GM19324 (cell line): ENCODE measurements around the gene TCF7.
A peak's percentile ranks its signal among the peaks of the same experiment; 100 is the strongest.

Experiments
- ATAC-seq: cut with Tn5 transposase; IDR thresholded peaks from one replicate; pipeline ENCODE4 v1.9.1; 2021; ENCODE audit warnings: mild to moderate bottlenecking, moderate library complexity; ENCODE audit not compliant: unreplicated experiment, low FRiP score

Gene TCF7

GRCh38 chr5:134128648-134128995, 14.1 kb downstream of the TCF7 start:
- ATAC-seq, result no peak

GRCh38 chr5:134129411-134130238, 15.1 kb downstream of the TCF7 start:
- ATAC-seq, result no peak

- ATAC-seq, result no peak
Measured at GRCh38 chr5:134130239-134130945, 15.9 kb downstream of the TCF7 start.

GRCh38 chr5:134131165-134131564, 16.7 kb downstream of the TCF7 start:
- ATAC-seq, result no peak

GRCh38 chr5:134131578-134132350, 17.3 kb downstream of the TCF7 start:
- no peak for ATAC-seq

- no peak for ATAC-seq
Measured at GRCh38 chr5:134132372-134133187, 18.1 kb downstream of the TCF7 start.

- no peak for ATAC-seq
Measured at GRCh38 chr5:134133188-134133994, 18.9 kb downstream of the TCF7 start.

GRCh38 chr5:134133995-134134541, 19.6 kb downstream of the TCF7 start:
- no peak for ATAC-seq

- no peak for ATAC-seq
Measured at GRCh38 chr5:134135091-134135655, 20.7 kb downstream of the TCF7 start.

GRCh38 chr5:134136221-134136631, 21.7 kb downstream of the TCF7 start:
- no peak for ATAC-seq

- ATAC-seq, result no peak
Measured at GRCh38 chr5:134136771-134137170, 22.3 kb downstream of the TCF7 start.

GRCh38 chr5:134138416-134139376, 24.2 kb downstream of the TCF7 start:
- ATAC-seq, result no peak

- ATAC-seq, result no peak
Measured at GRCh38 chr5:134139377-134139851, 24.9 kb downstream of the TCF7 start.

- no peak for ATAC-seq
Measured at GRCh38 chr5:134139891-134140469, 25.5 kb downstream of the TCF7 start.

- ATAC-seq, result peak; percentile 42
Measured at GRCh38 chr5:134140530-134141201, 26.2 kb downstream of the TCF7 start.

- no peak for ATAC-seq
Measured at GRCh38 chr5:134141331-134142050, 27.0 kb downstream of the TCF7 start.
